ENCODE data around the gene MTAP.

MTAP gene

GRCh38 chr9:21968331-21969010 lies 166.0 kb downstream of the MTAP start:
- no peak overlapping the region for H3K4me3 ChIP-seq (ENCODE audit: low read depth, low read length)
- no peak for TF ChIP-seq CTCF (IDR thresholded peaks at IDR 0.05; ENCODE audit: insufficient read depth, low read depth, low read length, missing control alignments)
- no peak for DNase-seq (ENCODE audit: low read depth)

- no peak for TF ChIP-seq CTCF (IDR thresholded peaks at IDR 0.05; ENCODE audit: insufficient read depth, low read depth, low read length, missing control alignments)
- no peak for DNase-seq (ENCODE audit: low read depth)
- H3K4me3 ChIP-seq (ENCODE audit: low read depth, low read length): no peak overlapping the region
Measured at GRCh38 chr9:21969011-21969940, 166.8 kb downstream of the MTAP start.

GRCh38 chr9:21969951-21970799 lies 167.7 kb downstream of the MTAP start:
- no peak overlapping the region for H3K4me3 ChIP-seq (ENCODE audit: low read depth, low read length)
- no peak for TF ChIP-seq CTCF (IDR thresholded peaks at IDR 0.05; ENCODE audit: insufficient read depth, low read depth, low read length, missing control alignments)
- no peak for DNase-seq (ENCODE audit: low read depth)

- no peak overlapping the region for H3K4me3 ChIP-seq (ENCODE audit: low read depth, low read length)
- no peak for TF ChIP-seq CTCF (IDR thresholded peaks at IDR 0.05; ENCODE audit: insufficient read depth, low read depth, low read length, missing control alignments)
- no peak for DNase-seq (ENCODE audit: low read depth)
Measured at GRCh38 chr9:21970800-21971640, 168.6 kb downstream of the MTAP start.

- no peak for DNase-seq (ENCODE audit: low read depth)
- no peak overlapping the region for H3K4me3 ChIP-seq (ENCODE audit: low read depth, low read length)
- TF ChIP-seq CTCF (IDR thresholded peaks at IDR 0.05; ENCODE audit: insufficient read depth, low read depth, low read length, missing control alignments): no peak
Measured at GRCh38 chr9:21972361-21972760, 169.9 kb downstream of the MTAP start.

GRCh38 chr9:21974343-21974721 lies 171.9 kb downstream of the MTAP start:
- no peak for DNase-seq (ENCODE audit: low read depth)
- TF ChIP-seq CTCF (IDR thresholded peaks at IDR 0.05; ENCODE audit: insufficient read depth, low read depth, low read length, missing control alignments): no peak
- peak overlapping the region; percentile 59 for H3K4me3 ChIP-seq (ENCODE audit: low read depth, low read length)
